Lower leg skin (tissue), 3 donors: ENCODE results near the gene IL17RB.

Experiments
- POLR2A ChIP-seq, 2 donors: fragments of 450-650 bp; IDR thresholded peaks; one replicate each; pipeline ENCODE4 v1.6.1; 2016 to 2017; ENCODE audit warnings: antibody characterized with exemption in 2 of 2, mild to moderate bottlenecking in 1 of 2, moderate library complexity in 1 of 2
- TF ChIP-seq, protein P1 (sequence below), 3 donors: fragments of 450-650 bp; IDR thresholded peaks; one replicate each; pipeline ENCODE4 v1.5.1; 2016; ENCODE audit warnings: antibody characterized with exemption in 3 of 3, mild to moderate bottlenecking in 3 of 3, moderate library complexity in 2 of 3

DNA sequence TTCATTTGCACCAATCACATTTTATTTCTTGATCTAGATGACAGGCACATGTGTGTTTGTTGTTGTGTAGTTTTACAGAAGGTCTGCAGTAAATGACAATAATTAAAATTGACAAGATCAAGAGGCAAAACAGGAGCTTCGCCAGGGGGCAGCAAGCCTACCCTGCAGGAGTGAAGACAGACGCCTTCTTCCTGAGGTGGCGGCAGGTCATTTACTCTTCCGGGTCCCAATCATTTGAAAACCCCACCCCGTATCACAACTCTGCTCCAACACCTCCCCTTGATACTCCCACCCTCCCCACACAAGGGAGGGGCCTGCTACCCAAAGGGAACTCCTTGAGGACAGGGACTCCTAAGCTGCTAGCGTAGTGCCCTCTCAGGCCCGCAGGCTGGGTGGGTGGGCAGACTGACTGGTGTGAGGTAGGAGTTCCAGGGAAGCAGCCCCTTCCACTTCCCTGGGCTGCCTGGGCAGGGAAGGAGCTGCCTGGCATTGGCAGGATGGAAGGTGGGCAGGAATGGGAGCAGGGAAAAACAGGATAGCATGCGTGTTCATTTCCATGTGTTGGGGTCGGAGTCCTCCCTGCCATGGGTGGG, 13.2 kb upstream of the IL17RB start:
- TF ChIP-seq, protein P1, sequence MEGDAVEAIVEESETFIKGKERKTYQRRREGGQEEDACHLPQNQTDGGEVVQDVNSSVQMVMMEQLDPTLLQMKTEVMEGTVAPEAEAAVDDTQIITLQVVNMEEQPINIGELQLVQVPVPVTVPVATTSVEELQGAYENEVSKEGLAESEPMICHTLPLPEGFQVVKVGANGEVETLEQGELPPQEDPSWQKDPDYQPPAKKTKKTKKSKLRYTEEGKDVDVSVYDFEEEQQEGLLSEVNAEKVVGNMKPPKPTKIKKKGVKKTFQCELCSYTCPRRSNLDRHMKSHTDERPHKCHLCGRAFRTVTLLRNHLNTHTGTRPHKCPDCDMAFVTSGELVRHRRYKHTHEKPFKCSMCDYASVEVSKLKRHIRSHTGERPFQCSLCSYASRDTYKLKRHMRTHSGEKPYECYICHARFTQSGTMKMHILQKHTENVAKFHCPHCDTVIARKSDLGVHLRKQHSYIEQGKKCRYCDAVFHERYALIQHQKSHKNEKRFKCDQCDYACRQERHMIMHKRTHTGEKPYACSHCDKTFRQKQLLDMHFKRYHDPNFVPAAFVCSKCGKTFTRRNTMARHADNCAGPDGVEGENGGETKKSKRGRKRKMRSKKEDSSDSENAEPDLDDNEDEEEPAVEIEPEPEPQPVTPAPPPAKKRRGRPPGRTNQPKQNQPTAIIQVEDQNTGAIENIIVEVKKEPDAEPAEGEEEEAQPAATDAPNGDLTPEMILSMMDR (IDR thresholded peaks at IDR 0.05): no peak
- no peak for TF ChIP-seq POLR2A (IDR thresholded peaks at IDR 0.05)
